COLO668 (cell line): ENCODE results near the gene PAX8.
A peak's percentile ranks its signal among the peaks of the same experiment; 100 is the strongest.

Experiments
- DNase-seq: peaks from one replicate; lab custom pipeline; 2025; ENCODE audit not compliant: unreplicated experiment; lab: John Stamatoyannopoulos, UW

Gene PAX8

GRCh38 chr2:113209011-113209645 is 69.6 kb downstream of the PAX8 start:
- DNase-seq: no peak

DNA sequence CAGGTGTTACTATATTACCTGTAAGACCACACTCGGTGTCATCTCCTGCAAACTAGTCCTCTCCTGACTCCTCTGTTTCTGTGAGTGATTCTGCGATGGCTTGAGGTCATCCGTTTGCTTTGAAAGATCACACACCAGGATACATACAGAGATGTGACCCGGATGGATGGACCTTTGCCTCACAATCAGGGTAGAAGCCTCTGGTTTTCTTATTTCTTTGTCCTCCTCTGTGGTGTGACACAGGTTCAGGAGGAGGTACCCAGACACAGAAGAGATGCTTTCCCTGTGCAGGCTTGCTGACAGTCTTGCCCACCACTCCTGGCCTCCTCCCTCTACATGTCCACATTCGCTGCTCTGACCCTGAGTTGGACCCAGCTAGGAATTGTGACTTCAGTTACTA is 70.3 kb downstream of the PAX8 start:
- DNase-seq: no peak

DNA sequence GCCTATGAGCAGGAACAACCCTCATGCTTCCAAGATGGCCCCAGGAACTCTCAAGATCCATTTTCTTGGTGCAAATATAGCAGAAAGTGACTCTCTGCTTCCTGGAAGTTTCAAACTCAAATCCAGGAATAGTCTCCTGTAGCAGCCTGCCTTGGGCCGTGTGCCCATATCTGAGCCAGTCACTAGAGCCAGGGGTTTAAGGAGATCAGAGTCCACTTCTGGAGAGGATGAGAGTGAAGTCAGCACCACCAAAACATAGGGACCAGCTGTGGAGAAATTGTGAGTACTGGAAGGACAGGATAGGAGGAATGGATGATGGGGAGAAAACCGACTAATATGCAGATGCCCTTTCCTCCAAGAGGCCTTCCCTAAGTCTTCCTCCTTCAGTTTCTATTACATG is 71.7 kb downstream of the PAX8 start:
- no peak for DNase-seq

DNA sequence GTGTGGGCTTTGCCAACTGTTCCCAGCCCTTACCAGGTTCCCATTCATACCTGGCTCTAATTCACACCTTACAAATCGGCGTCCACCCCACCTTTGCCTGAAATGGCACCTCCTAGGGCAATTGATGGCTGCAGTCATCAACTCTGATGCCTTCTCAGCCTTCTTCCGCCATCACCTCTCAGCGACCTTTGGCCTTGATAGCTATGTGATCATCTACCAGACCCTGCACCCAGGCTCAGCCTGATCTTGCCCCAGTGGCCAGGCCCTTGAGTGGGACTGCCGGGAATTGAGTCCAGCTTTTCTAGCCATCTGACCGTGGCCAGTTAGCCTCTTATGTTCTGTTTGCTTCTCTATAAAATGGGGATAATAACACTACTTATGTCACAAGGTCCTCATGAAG is 72.5 kb downstream of the PAX8 start:
- DNase-seq: no peak

DNA sequence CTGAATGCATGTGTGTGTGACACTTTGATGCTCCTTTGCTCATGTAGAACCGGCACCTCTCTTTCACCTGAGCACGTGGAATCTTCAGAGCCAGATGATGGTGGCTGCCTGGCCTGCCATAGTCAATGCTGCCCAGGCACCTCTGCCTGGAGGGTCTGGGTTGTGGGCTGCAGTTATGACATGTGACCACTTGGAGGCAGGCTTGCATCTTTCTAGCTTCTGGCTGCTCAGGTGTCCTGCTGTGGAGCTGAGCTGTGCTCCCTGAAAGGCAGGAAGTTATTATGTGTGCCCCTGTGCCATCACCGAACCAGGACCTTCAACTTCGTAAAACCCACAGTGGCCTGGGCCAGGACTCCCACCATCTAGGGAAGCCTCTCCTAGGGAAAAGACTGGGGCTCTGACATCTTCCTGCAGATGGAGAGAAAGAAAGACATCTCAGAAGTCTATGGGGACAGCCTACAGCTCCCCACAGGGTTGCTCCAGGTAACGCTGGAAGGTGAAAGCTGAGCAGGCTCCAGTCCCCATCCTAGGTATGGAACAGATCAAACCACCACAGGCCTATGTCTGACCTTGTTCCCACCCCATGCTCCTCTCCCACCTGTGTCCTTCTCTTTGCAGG is 74.7 kb downstream of the PAX8 start:
- peak; percentile 61 for DNase-seq

DNA sequence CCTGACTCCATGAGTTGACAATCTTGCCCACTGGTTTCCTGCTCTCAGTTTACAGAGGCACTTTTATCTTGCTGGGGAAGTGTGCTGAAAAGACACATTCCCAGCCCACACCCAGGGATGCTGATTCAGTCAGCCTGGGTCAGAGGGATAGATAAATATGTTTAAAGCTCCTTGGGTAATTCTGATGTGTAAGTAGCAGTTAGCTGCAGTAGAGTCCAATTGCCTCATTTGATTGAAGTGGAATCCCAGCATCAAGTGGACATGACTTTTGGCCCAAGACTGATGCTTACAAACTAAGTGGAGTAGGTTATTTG is 75.5 kb downstream of the PAX8 start:
- no peak for DNase-seq

DNA sequence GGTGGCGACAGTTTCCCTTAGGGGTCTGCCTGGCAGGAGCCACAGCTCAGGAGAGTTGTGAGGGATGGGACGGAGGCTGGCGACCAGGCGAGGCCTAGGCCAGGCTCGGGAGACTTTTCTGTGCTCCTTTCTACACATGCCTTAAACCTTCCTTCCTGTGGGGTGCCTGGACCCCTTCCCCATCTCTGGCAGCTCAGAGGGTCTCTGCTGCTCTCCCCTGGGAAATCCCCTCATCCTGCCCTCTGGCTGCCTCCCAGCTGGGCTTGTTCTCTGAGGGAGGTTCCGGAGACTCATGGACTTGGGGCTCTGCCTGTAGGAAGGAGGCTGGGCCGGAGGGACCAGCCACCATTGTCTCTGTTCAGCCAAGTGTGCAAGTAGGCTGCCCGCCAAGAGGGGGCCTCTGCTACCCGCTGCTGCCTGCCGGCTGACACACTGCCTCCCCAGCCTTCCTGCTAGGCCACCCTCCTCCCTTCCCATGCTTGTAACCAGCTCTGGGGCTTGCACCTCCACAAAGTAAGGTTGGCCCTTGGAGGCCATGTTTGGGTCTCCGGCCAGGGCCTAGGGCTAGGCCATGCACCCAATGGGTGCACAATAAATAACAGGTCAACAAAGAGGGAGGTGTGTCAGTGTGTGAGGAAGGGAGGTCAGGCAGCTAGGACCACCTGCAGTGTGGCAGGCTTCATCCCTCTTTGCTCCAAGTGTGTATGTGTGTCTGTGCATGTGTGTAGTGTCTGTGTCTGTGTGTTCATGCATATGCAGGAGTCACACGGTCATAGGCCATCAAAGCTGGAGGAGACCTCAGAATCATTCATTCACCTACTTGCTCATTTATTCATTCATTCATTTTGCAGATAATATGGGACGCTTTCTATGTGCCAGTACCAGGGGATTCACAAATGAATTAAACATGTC is 76.2 kb downstream of the PAX8 start:
- DNase-seq: no peak

GRCh38 chr2:113201496-113202304 is 77.0 kb downstream of the PAX8 start:
- DNase-seq: no peak

GRCh38 chr2:113200736-113201490 is 77.8 kb downstream of the PAX8 start:
- DNase-seq: no peak

DNA sequence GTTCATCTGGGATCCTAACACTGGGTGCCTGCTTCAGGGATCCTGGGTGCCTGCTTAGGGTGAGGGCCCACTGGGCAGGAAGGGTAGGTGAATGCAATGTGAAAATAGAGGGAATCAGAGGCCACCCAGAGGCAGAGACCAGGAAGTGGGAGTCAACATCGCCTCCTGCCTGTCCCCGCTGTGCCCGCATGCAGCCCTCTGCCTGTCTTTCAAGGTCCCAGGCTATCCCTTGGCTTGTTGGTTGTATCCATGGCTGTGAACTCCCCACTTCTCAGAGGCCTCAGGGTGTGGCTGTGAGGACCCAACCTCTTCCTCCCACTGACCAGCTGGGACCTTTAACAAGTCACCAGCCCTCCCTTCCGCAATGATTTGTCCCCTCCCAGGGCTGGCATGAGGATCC is 78.5 kb downstream of the PAX8 start:
- no peak for DNase-seq

DNA sequence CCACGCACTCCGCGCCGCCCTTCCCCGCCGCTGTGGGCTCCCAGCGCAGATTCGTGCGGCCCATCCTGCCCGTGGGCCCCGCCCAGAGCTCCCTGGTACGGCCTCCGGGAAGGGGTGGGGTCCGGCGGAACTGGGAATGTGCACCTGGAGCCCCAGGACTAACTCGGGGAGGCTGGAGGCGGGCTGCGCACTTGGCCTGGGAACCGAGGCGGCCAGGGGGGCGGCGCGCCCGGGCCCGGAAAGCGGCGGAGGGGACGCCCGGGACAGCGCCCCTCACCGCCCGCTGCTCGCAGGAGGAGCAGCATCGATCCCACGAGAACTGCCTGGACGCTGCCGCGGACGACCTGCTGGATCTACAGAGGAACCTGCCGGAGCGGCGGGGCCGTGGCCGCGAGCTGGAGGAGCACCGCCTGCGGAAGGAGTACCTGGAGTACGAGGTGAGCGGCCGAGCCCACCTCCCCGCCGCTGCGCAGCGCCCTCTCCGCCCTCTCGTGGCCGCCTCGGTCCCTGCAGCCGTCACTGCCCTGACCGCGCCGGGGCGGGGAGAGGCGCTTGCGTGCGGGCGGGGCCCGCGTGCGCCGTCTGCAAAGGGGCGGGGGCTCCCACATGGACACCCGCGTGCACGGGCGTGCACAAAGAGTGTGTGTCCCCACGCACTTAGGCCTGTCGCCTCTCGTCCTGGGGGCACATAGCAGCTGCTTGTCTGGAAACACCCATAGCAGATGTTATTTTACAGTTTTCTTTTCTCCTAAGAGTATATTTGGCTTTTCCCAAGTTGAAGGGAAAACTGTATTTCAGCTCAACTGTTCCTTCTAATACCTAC is 79.7 kb downstream of the PAX8 start:
- peak; percentile 86 for DNase-seq

GRCh38 chr2:113198048-113198789 is 80.5 kb downstream of the PAX8 start:
- no peak for DNase-seq

- DNase-seq: no peak
These were observed 81.2 kb downstream of the PAX8 start for GRCh38 chr2:113197347-113198047.

- DNase-seq: no peak
These were observed 81.9 kb downstream of the PAX8 start for GRCh38 chr2:113196839-113197238.

DNA sequence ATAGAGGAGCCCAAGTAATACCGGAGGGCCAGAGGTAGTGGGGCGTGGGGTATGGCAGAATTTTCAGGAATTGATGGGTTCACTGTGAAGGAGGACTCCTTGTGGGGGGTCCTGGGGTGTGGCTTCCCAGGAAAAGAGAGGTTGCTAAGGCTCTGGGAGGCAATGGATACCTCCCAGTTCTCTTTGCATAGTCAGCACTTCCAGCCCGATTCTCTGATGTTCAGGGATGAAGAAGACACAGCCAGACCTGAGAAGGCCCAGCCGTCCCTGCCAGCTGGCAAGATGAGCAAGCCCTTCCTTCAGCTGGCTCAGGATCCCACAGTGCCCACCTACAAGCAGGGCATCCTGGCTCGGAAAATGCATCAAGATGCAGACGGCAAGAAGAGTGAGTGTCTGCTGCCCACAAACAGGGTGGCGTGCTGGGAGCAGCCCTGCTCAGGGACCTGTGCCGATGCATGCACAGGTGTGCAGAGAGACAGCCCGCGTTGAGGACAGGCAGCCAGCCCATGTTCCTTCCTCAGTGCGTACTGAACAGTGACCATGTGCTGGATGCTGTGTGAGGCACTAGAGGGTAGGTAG is 82.7 kb downstream of the PAX8 start:
- no peak for DNase-seq

- DNase-seq: no peak
These were observed 86.1 kb downstream of the PAX8 start for GRCh38 chr2:113192459-113193100.

DNA sequence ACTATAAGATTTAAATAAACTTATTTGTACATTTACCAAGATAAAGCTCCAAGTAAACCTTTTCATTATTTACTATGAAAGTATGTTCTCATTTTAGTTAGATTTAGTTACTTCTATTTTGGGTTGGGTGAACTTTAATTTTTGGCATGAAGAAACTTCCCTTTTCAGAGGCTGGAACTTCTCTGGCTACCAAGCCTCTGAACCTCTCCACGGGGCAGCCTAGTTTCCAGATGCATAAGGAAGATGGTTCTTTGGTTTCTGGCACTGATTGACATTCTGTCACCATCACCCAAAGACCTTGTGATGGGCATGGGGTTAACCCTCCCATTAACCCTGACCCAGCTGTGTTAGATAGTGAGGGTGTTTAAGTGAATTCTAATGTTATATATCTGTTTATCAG is 87.8 kb downstream of the PAX8 start:
- DNase-seq: no peak

DNA sequence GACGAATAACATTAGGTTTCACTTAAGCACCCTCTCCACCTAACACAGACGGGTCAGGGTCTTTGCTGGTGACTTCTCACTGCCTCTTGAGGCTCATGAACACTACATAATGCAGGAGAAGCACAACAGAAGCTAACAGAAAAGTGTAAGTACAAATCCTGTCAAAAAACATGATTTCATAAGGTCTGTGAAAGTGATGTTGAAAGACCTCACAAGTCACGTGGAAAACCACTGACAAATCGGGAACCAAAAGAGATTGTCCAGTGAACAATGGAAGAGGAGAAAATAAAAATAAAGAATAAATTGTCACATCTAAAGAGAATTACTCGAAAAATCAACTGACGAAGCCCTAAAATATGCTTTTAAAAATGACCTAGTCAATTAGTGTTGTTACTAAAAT is 91.0 kb downstream of the PAX8 start:
- DNase-seq: no peak
